Measurements from ENCODE around the gene CPNE7.

DNA sequence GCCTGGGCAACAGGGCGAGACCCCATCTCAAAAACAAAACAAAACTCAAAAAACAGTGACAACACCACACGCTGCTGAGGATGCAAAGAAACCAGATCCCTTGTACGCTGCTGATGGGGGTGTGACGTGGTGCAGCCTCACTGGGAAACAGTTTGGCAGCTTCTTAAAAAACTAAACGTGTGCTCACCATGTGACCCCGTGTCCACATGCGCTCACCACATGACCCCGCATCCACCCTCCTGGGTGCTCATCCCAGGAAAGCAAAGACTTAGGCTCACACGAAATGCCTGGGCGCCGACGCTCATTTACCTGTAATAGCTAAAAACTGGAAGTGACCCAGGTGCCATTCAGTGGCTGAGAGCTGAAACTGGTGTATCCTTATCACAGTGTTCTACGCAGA is 35.0 kb upstream of the CPNE7 start:
- no peak for TF ChIP-seq FOXA1 (IDR thresholded peaks at IDR 0.05)
- no peak for TF ChIP-seq FOXK2 (IDR thresholded peaks at IDR 0.05)

Data from HEK293T (cell line).